Spleen (tissue), 7 donors: Measurements from ENCODE around the gene MYO1G.

Experiments
- CTCF ChIP-seq, 11 experiments: fragments of 200-600 bp in 7 of 11; fragments of 450-650 bp in 4 of 11; sonication (generic) in 4 of 11; IDR thresholded peaks in 8 of 11; conservative IDR thresholded peaks in 3 of 11; 1 replicate in 7 of 11; 2 replicates in 4 of 11; pipeline versions ENCODE4 v1.4.0 to v1.8.0; 2016 to 2021; ENCODE audit warnings: antibody characterized with exemption in 11 of 11, inconsistent platforms in 4 of 11, mild to moderate bottlenecking in 1 of 11
- POLR2A ChIP-seq, 3 donors: fragments of 450-650 bp; IDR thresholded peaks; one replicate each; pipeline ENCODE4 v1.5.1; 2017; ENCODE audit warnings: antibody characterized with exemption in 3 of 3, mild to moderate bottlenecking in 1 of 3
- donor health status: DM: no; HTN: no; CAD: no; lungs with moderate emphysema.
- donor health status: DM: no; HTN: no; CAD: no.
- donor health status: DM: no; HTN: no; CAD: no.

- no peak for TF ChIP-seq CTCF (IDR thresholded peaks at IDR 0.05 in 8 of 11, conservative IDR thresholded peaks at IDR 0.05 in 3 of 11)
- TF ChIP-seq POLR2A (IDR thresholded peaks at IDR 0.05) = no peak
Observed at GRCh38 chr7:45017253-45017652, 38.4 kb upstream of the MYO1G start.
